GM20000 (cell line): Measurements from ENCODE around the gene TBC1D14.

Source experiments
- DNase-seq: peaks from one replicate; pipeline ENCODE4 v3.0.0; 2012; ENCODE audit warnings: low spot score
- TF ChIP-seq, protein P1 (sequence below): IDR thresholded peaks from 2 replicates; pipeline ENCODE4 v1.5.1; 2012; ENCODE audit warnings: mild to moderate bottlenecking, control low read depth; ENCODE audit errors: extremely low read depth, missing control alignments

TBC1D14 gene

GRCh38 chr4:6939761-6940743 is 30.4 kb downstream of the TBC1D14 start:
- peak; percentile 64 for DNase-seq
- TF ChIP-seq, protein P1, sequence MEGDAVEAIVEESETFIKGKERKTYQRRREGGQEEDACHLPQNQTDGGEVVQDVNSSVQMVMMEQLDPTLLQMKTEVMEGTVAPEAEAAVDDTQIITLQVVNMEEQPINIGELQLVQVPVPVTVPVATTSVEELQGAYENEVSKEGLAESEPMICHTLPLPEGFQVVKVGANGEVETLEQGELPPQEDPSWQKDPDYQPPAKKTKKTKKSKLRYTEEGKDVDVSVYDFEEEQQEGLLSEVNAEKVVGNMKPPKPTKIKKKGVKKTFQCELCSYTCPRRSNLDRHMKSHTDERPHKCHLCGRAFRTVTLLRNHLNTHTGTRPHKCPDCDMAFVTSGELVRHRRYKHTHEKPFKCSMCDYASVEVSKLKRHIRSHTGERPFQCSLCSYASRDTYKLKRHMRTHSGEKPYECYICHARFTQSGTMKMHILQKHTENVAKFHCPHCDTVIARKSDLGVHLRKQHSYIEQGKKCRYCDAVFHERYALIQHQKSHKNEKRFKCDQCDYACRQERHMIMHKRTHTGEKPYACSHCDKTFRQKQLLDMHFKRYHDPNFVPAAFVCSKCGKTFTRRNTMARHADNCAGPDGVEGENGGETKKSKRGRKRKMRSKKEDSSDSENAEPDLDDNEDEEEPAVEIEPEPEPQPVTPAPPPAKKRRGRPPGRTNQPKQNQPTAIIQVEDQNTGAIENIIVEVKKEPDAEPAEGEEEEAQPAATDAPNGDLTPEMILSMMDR, result no peak

GRCh38 chr4:6940744-6941137 is 31.1 kb downstream of the TBC1D14 start:
- TF ChIP-seq, protein P1, result no peak
- no peak for DNase-seq

DNA sequence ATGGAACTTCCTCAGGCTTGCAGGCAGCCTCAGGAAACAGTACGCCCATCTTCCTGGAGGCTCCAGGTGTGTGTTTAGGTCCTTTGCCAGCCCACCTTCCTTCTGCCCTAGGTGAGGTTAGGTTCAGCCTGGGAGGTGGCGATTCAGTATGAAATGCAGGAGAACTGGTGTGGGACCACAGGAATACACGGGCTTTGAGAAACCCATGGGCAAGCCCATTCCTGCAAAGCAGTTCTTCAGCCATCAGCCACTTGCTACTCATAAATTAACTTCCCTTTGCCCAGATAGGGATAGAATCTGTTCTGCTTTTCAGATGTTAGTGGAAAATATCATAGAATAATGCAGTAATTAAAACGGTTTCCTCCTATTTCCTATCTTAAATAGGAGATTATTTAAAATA is 32.2 kb downstream of the TBC1D14 start:
- TF ChIP-seq, protein P1, result no peak
- no peak for DNase-seq

- TF ChIP-seq, protein P1, result no peak
- peak; percentile 64 for DNase-seq
These were observed 32.7 kb downstream of the TBC1D14 start for GRCh38 chr4:6942238-6942800.

GRCh38 chr4:6943012-6943884 is 33.6 kb downstream of the TBC1D14 start:
- TF ChIP-seq, protein P1, result no peak
- DNase-seq, result no peak

DNA sequence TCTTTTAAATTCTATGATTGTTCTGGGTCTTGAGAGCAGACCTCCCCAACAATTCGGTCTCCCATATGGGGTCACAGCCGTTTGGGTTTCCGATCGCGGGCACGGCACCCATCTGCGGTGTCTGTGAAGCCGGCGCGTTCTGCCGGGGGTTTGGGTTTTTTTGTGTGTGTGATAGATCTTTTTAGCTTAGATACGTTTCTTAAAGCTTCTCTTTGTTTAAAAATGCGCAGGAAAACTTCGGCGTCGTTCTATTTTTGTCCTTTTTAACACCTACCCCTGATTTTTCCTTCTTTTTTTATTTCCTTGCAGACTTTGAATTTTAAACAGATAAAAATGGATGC is 34.2 kb downstream of the TBC1D14 start:
- DNase-seq, result no peak

More for the DNA sequence above, 34.2 kb downstream of the TBC1D14 start:
- TF ChIP-seq, protein P1, result no peak
